K562 (cell line): ENCODE measurements around the gene POGZ. TPM values are rescaled to one million over a fixed set of nuclear protein-coding genes. Genes with fewer than 3 reads are reported as not detected.

ENCODE experiments used
- ATAC-seq: fragments of 200-7000 bp; cut with Tn5 transposase; 3 replicates; pipeline ENCODE4 v1.9.1; 2020; ENCODE audit warnings: moderate library complexity
- BruUV-seq: library from RNA; stranded (reverse); fragments of 400-500 nt; replicated peaks from 2 replicates; lab custom pipeline; 2021; lab: Mats Ljungman, UMichigan
- CTCF ChIA-PET: fragments of 300-600 bp; formaldehyde crosslinking; extraction: SDS; loops from one replicate; lab custom pipeline; 2021; ENCODE audit warnings: low intra/inter-chr PET ratio; lab: Yijun Ruan, JAX
- POLR2A ChIA-PET: fragments of 300-600, 350-650 bp; sonication (Branson Sonifier 250); formaldehyde crosslinking; extraction: SDS; loops from one replicate; lab custom pipeline; 2021; ENCODE audit warnings: antibody characterized with exemption, inconsistent platforms; lab: Yijun Ruan, JAX
- DNase-seq, 4 experiments: peaks; one replicate each; pipeline versions ENCODE4 v3.0.0 to v3.0.0-alpha.2; 2011 to 2018; ENCODE audit warnings: low spot score in 3 of 4, mixed read lengths in 3 of 4; ENCODE audit errors: extremely low read depth in 1 of 4
- FAIRE-seq: peaks from 2 replicates; lab custom pipeline; 2011; peaks lifted over from hg19 to GRCh38; lab: Jason Lieb, UNC
- H2AFZ ChIP-seq: 2 replicates; pipeline ENCODE4 v1.6.0; 2011; ENCODE audit warnings: low read depth, low read length, control low read depth, inconsistent platforms
- H3K27ac ChIP-seq: fragments of 200-600 bp; 3 replicates; pipeline ENCODE4 v1.8.0; 2011; ENCODE audit warnings: low read depth, mild to moderate bottlenecking, control low read depth, inconsistent platforms, low read length, moderate library complexity, mixed read lengths; ENCODE audit errors: extremely low read depth
- H3K27me3 ChIP-seq, 2 experiments: fragments of 300-600 bp in 1 of 2; 2 replicates in 1 of 2; 3 replicates in 1 of 2; pipeline versions ENCODE4 v1.6.0 to v1.8.0; 2011; ENCODE audit warnings: inconsistent platforms in 2 of 2, low read length in 2 of 2, mild to moderate bottlenecking in 1 of 2, mixed read lengths in 1 of 2, moderate library complexity in 1 of 2; ENCODE audit not compliant: control insufficient read depth in 2 of 2, insufficient read depth in 2 of 2
- H3K36me3 ChIP-seq: fragments of 300-600 bp; 3 replicates; pipeline ENCODE4 v1.8.0; 2011; ENCODE audit warnings: mild to moderate bottlenecking, low read length, inconsistent platforms; ENCODE audit not compliant: control insufficient read depth, insufficient read depth
- H3K4me1 ChIP-seq, 2 experiments: fragments of 200-600 bp in 1 of 2; replicated peaks in 1 of 2; 2 replicates in 1 of 2; 3 replicates in 1 of 2; pipeline versions ENCODE4 v1.5.1 to v1.8.0; 2011; ENCODE audit warnings: inconsistent platforms in 2 of 2, low read length in 2 of 2, mild to moderate bottlenecking in 1 of 2, mixed read lengths in 1 of 2, moderate library complexity in 1 of 2; ENCODE audit not compliant: control insufficient read depth in 2 of 2, insufficient read depth in 2 of 2
- H3K4me2 ChIP-seq: 2 replicates; pipeline ENCODE4 v1.6.1; 2011; ENCODE audit warnings: low read length, control low read depth, inconsistent platforms, mixed read lengths; ENCODE audit not compliant: insufficient read depth
- H3K4me3 ChIP-seq: fragments of 200-600 bp; sonication (generic), shearing (Covaris generic); 2 replicates; pipeline ENCODE4 v1.5.1; 2016; ENCODE audit warnings: control low read depth, inconsistent platforms
- H3K79me2 ChIP-seq: fragments of 200-600 bp; 3 replicates; pipeline ENCODE4 v1.8.0; 2011; ENCODE audit warnings: low read length, inconsistent platforms; ENCODE audit not compliant: control insufficient read depth, insufficient read depth
- H3K9ac ChIP-seq, 2 experiments: 2 replicates each; pipeline versions ENCODE4 v1.6.0 to v1.6.1; 2011; ENCODE audit warnings: low read depth in 2 of 2, low read length in 2 of 2, control low read depth in 1 of 2, inconsistent platforms in 1 of 2, mild to moderate bottlenecking in 1 of 2, mixed read lengths in 1 of 2; ENCODE audit not compliant: insufficient read depth in 1 of 2
- H3K9me1 ChIP-seq: one replicate; pipeline ENCODE4 v1.6.0; 2011; ENCODE audit warnings: inconsistent platforms, mild to moderate bottlenecking, low read length, moderate library complexity; ENCODE audit not compliant: control insufficient read depth, insufficient read depth
- H3K9me3 ChIP-seq: replicated peaks from 2 replicates; pipeline ENCODE4 v1.5.1; 2011; ENCODE audit warnings: low read depth, low read length, inconsistent platforms; ENCODE audit not compliant: control insufficient read depth, insufficient read depth
- H4K20me1 ChIP-seq: replicated peaks from 2 replicates; pipeline ENCODE4 v1.6.1; 2011; ENCODE audit warnings: low read length, inconsistent platforms, mixed read lengths; ENCODE audit not compliant: control insufficient read depth, insufficient read depth
- MTF1 ChIP-seq: fragments of 250-450 bp; sonication (Bioruptor Pico); IDR thresholded peaks from 2 replicates; pipeline ENCODE4 v1.9.0; 2021; ENCODE audit warnings: moderate library complexity, mild to moderate bottlenecking, inconsistent platforms, borderline replicate concordance
- RBM22 ChIP-seq: fragments of 200-400 bp; formaldehyde crosslinking; IDR thresholded peaks from 2 replicates; pipeline ENCODE4 v1.6.1; 2018; ENCODE audit warnings: low read length, low read depth; ENCODE audit not compliant: poor library complexity, severe bottlenecking
- YY1 ChIP-seq, 3 experiments: IDR thresholded peaks; 2 replicates each; pipeline ENCODE4 v1.6.1; 2011; ENCODE audit warnings: low read length in 2 of 3, mild to moderate bottlenecking in 2 of 3, moderate library complexity in 2 of 3, borderline replicate concordance in 1 of 3, control low read depth in 1 of 3, low read depth in 1 of 3; ENCODE audit not compliant: insufficient read depth in 3 of 3, insufficient replicate concordance in 2 of 3, control insufficient read depth in 1 of 3, insufficient read length in 1 of 3; ENCODE audit errors: extremely low read depth in 1 of 3
- ZNF143 ChIP-seq: sonication (generic); formaldehyde crosslinking; IDR thresholded peaks from 2 replicates; pipeline ENCODE4 v1.9.0; 2022; ENCODE audit warnings: mild to moderate bottlenecking, missing genetic modification reagents
- ZNF764 ChIP-seq: fragments of 250-450 bp; sonication (Bioruptor Pico); IDR thresholded peaks from 2 replicates; pipeline ENCODE4 v1.4.0; 2020; ENCODE audit warnings: low read depth, mild to moderate bottlenecking, moderate library complexity
- WGBS: fragments of 100-300 bp; shearing (Covaris generic); methylation state at CpG from one replicate; pipeline ENCODE4 v1.1.6; 2016; ENCODE audit warnings: low coverage, mixed read lengths; ENCODE audit not compliant: insufficient coverage; ENCODE audit errors: missing lambda C conversion rate; 5-methylcytosine and 5-hydroxymethylcytosine counted together
- in situ Hi-C: fragments of 300-500 bp; cut with MboI; formaldehyde crosslinking; loops from 4 replicates; pipeline ENCODE4 v1.15.0; 2018; ENCODE audit warnings: inconsistent platforms, mixed read lengths
- intact Hi-C: fragments of 100-400 bp; cut with micrococcal nuclease; formaldehyde crosslinking; loops from 2 replicates; pipeline ENCODE4 v1.14.2; 2022
- polyA plus RNA-seq, 8 experiments: library from polyadenylated mRNA; depleted of rRNA in 4 of 8; stranded (reverse) in 5 of 8; unstranded in 3 of 8; fragments of >200 nt; fragmentation: Nextera tagmentation in 2 of 8; fragmentation: Illumina TruSeq in 1 of 8; extraction: Ambion mirVana in 2 of 8; extraction: Trizol in 1 of 8; gene quantifications; 2 replicates each; pipeline versions ENCODE4 v1.2.1 to v1.2.3, GENCODE V29; 2011 to 2014; ENCODE audit warnings: inconsistent platforms in 1 of 8, missing spikeins in 1 of 8
- total RNA-seq, 7 experiments: library from RNA; depleted of rRNA in 6 of 7; stranded (reverse); fragments of >200 nt in 6 of 7; fragmentation: Illumina TruSeq in 2 of 7; extraction: Trizol in 2 of 7; gene quantifications; 2 replicates each; pipeline versions ENCODE4 v1.2.1 to v1.2.3, GENCODE V29; 2011 to 2021; ENCODE audit warnings: low replicate concordance in 1 of 7
- TF ChIP-seq, protein P1 (sequence below): sonication (generic); formaldehyde crosslinking; IDR thresholded peaks from 2 replicates; pipeline ENCODE4 v1.8.1; 2022; ENCODE audit warnings: missing genetic modification reagents
- TF ChIP-seq, protein P2 (sequence below): sonication (generic); formaldehyde crosslinking; IDR thresholded peaks from 2 replicates; pipeline ENCODE4 v1.8.0; 2022; ENCODE audit warnings: missing genetic modification reagents, mild to moderate bottlenecking, moderate library complexity, borderline replicate concordance
- TF ChIP-seq, protein P3 (sequence below): sonication (generic); formaldehyde crosslinking; IDR thresholded peaks from 2 replicates; pipeline ENCODE4 v1.8.1; 2022; ENCODE audit warnings: missing genetic modification reagents

Gene POGZ
- total and polyA plus RNA-seq, 9 of the 15 experiments (the other 6 are each of a cell fraction or from before 2014, with no cell fraction given): 9.4 to 40.6 (median 21.6) TPM

DNA sequence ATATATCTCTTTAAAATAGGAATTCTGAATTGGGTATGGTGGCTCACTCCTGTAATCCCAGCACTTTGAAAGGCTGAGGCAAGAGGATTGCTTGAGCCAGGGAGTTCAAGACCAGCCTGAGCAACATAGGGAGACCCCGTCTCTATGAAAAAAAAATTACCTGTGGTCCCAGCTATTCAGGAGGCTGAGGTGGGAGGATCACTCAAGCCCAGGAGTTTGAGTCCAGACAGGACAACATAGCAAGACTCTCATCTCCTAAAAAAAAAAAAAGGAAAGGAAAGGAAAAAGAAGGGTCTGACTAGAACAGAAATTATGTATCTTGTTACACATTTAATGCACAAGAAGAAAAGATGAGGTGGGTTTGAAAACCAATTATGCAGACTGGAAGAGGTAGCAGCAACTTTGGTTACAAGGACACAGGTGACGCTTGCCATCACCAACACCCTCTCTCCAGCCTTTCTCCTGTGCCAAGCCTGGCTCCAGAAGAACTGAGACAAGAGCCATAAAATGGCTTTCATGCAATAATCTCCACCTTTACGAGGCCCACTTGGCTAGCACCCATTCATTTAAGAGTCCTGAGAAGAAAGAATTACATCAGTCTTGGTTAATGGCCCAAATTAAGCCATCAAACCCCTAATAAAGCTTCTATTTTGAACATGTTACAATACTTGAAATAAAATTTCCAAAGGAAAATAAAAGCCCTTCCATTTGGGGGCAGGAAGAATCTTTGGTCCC lies 82.0 kb downstream of the POGZ start:
- TF ChIP-seq, protein P1, sequence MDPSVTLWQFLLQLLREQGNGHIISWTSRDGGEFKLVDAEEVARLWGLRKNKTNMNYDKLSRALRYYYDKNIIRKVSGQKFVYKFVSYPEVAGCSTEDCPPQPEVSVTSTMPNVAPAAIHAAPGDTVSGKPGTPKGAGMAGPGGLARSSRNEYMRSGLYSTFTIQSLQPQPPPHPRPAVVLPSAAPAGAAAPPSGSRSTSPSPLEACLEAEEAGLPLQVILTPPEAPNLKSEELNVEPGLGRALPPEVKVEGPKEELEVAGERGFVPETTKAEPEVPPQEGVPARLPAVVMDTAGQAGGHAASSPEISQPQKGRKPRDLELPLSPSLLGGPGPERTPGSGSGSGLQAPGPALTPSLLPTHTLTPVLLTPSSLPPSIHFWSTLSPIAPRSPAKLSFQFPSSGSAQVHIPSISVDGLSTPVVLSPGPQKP: no peak
- no peak for TF ChIP-seq RBM22
- TF ChIP-seq, protein P2, sequence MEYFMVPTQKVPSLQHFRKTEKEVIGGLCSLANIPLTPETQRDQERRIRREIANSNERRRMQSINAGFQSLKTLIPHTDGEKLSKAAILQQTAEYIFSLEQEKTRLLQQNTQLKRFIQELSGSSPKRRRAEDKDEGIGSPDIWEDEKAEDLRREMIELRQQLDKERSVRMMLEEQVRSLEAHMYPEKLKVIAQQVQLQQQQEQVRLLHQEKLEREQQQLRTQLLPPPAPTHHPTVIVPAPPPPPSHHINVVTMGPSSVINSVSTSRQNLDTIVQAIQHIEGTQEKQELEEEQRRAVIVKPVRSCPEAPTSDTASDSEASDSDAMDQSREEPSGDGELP: no peak
- no peak for TF ChIP-seq ZNF143
- no peak for TF ChIP-seq YY1 (IDR thresholded peaks at IDR 0.05; ENCODE audit: borderline replicate concordance in 1 of 3, control insufficient read depth in 1 of 3, extremely low read depth in 1 of 3, insufficient read depth in 3 of 3, insufficient read length in 1 of 3, insufficient replicate concordance in 2 of 3, low read depth in 1 of 3, low read length in 2 of 3)
- no peak for TF ChIP-seq MTF1 (CRISPR knock-in tag)
- TF ChIP-seq ZNF764: no peak
- TF ChIP-seq, protein P3, sequence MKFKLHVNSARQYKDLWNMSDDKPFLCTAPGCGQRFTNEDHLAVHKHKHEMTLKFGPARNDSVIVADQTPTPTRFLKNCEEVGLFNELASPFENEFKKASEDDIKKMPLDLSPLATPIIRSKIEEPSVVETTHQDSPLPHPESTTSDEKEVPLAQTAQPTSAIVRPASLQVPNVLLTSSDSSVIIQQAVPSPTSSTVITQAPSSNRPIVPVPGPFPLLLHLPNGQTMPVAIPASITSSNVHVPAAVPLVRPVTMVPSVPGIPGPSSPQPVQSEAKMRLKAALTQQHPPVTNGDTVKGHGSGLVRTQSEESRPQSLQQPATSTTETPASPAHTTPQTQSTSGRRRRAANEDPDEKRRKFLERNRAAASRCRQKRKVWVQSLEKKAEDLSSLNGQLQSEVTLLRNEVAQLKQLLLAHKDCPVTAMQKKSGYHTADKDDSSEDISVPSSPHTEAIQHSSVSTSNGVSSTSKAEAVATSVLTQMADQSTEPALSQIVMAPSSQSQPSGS (CRISPR knock-in tag): no peak
- ATAC-seq (no peak), DNase-seq (no peak), FAIRE-seq (no peak)
- no peak overlapping the region for H3K27ac ChIP-seq
- in situ Hi-C loops: no loop called here
- peaks cover 3% of the 10 kb centered on the region; the same call in 2 of the 3 replicates for H3K79me2 ChIP-seq
- H2AFZ ChIP-seq: no peak overlapping the region
- no peaks in the 10 kb centered on the region for H3K9me1 ChIP-seq
- H3K4me1 ChIP-seq: peaks cover 6 to 10% of the 10 kb centered on the region in 2 experiments; a peak in 4 of 5 replicates
- H4K20me1 ChIP-seq: no peaks in the 10 kb centered on the region
- no peak overlapping the region for H3K4me3 ChIP-seq
- no peaks in the 10 kb centered on the region for H3K9me3 ChIP-seq
- intact Hi-C loops: no loop called here
- H3K9ac ChIP-seq: no peak overlapping the region; a peak in 1 of 4 replicates
- WGBS: 38% methylated on average over 3 of the region's 3 CpGs
- H3K4me2 ChIP-seq: no peak overlapping the region
- CTCF ChIA-PET: no interaction called here
- no TSS peak for BruUV-seq
- POLR2A ChIA-PET: interaction anchor here (0.5 kb wide), 1 partner anchor 545 kb away, joined by 3 read pairs; no protein-coding TSS in a partner anchor
- no peaks in the 10 kb centered on the region for H3K27me3 ChIP-seq
- no peaks in the 10 kb centered on the region for H3K36me3 ChIP-seq
